Endometrial microvascular endothelial cells (primary cell): ENCODE data around the gene BABAM2. TPM values are rescaled to one million over a fixed set of nuclear protein-coding genes. Genes with fewer than 3 reads are reported as not detected.
"Not testable (repeated sequence)": the region's sequence is repeated elsewhere in the genome, so short reads cannot be mapped to it uniquely, and the experiment has no call there.

Source experiments
- in situ Hi-C: cut with HindIII; loops from 2 replicates; pipeline ENCODE4 v1.10.0; 2017; ENCODE audit warnings: low sequenced_read_pairs, low pct_unique_long_range_greater_than_20kb; ENCODE audit errors: inconsistent ontology term
- total RNA-seq: library from RNA; depleted of rRNA; stranded (reverse); fragments of >200 nt; gene quantifications from one replicate; pipeline ENCODE4 v1.2.3, GENCODE V29; 2015; ENCODE audit errors: inconsistent ontology term

BABAM2 gene
- total RNA-seq, 1 donor from 2014 or later: 24.8 TPM

DNA sequence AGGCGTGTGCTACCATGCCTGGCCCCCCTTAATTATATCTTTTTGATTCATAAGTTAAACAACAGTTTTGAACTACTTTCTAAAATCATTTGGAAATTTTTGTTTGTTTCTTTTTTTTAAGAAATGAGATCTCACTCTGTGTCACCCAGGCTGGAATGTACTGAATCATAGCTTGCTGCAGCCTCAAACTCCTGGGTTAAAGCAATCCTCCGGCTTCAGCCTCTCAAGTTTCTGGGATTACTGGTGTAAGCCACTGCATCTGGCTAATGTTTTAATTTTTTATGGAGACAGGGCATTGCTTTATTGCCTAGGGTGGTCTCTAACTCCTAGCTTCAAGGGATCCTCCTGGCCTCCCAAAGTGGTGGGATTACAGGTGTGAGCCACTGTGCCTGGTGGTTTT lies 71.5 kb downstream of the BABAM2 start:
- in situ Hi-C loops: no loop called here

- in situ Hi-C loops: no loop called here
These were observed 72.9 kb downstream of the BABAM2 start for GRCh38 chr2:27963472-27963871.

GRCh38 chr2:27964067-27964466 lies 73.5 kb downstream of the BABAM2 start:
- in situ Hi-C loops: no loop called here

GRCh38 chr2:27965841-27966240 lies 75.3 kb downstream of the BABAM2 start:
- in situ Hi-C loops: no loop called here

DNA sequence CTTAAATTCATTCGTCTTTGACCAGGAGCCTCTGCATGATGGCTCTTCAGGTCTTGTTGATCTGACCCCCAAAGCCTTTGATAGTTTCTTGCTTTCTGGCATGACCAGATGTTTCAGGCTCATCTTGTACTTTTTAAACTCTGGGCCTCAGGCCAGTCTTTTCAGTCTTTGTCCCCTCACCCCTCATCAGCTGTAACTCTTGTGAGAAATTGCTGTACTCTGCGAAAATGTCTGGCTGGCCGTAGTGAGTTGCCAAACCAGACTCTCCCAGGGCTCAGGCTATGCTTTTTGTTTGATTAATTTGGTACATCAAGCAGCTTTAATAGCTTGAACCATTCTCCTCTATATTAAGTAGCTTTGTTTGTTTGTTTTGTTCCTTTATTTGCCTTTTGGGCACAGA lies 75.9 kb downstream of the BABAM2 start:
- in situ Hi-C loops: no loop called here

GRCh38 chr2:27967076-27967475 lies 76.5 kb downstream of the BABAM2 start:
- in situ Hi-C loops: no loop called here

DNA sequence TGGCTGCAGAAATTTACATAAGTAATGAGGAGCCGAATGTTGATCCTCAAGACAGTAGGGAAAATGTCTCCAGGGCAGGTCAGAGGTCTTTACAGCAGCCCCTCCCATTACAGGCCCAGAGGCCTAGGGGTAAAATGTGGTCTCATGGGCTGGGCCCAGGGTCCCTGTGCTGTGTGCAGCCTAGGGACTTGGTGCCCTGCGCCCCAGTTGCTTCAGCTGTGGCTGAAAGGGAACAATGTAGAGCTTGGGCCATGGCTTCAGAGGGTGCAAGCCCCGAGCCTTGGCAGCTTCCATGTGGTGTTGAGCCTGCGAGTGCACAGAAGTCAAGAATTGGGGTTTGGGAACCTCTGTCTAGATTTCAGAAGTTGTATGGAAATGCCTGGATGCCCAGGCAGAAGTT lies 77.5 kb downstream of the BABAM2 start:
- in situ Hi-C loops: not testable (repeated sequence)

GRCh38 chr2:27968957-27969356 lies 78.4 kb downstream of the BABAM2 start:
- in situ Hi-C loops: not testable (repeated sequence)

DNA sequence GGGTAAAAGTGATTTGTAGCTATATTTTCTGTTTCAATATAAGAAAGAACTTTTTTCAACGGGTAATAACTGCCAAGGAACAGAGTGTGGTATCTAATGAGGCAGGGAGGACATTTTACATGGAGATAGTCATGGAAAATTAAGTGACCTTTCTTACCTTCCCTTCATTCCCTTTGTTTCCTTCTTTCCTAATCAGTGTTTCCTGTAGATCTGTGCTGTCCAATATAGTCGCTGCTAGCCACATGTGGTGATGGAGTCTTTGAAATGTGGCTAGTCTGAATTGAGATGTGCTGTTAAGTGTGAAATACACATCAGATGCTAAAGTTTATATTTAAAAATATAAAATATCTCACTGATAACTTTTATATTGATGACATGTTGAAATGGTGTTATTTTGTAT lies 81.8 kb downstream of the BABAM2 start:
- in situ Hi-C loops: no loop called here

DNA sequence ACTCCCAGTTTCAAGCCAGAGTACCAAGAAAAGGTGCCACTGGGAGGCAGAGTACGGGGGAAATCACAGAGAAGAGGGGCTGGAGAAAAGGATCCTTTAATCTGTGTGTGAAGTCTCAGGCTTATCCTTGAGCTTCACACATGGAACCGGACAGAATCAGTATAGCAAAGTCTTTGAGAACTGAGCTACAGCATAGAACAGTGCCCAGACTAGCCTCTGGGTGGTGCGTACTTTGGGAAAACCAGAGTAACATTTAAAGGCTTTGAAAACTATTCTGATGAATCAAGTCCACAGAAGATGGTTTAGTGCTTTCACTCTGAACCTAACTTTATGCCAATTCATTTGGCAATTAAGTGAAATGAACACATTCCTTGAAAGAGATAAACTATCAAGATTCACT lies 83.1 kb downstream of the BABAM2 start:
- in situ Hi-C loops: no loop called here

DNA sequence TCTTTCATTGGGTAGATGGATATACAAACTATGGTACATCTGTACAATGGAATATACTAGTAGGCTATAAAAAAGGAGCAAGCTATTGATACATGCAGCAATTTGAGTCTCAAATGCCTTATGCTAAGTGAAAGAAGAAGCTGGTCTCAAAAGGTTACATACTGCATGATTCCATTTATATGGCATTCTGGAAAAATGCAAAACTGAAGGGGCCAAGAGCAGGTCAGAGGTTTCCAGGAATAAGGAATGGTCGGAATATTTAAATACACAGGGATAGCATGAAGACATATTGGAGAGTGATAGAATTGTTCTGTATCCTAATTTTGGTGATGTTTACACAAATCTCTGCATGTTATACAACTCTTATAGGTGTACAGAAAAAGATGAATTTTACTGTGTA lies 85.8 kb downstream of the BABAM2 start:
- in situ Hi-C loops: no loop called here

GRCh38 chr2:27977731-27978312 lies 87.3 kb downstream of the BABAM2 start:
- in situ Hi-C loops: no loop called here

GRCh38 chr2:27978761-27979160 lies 88.2 kb downstream of the BABAM2 start:
- in situ Hi-C loops: not testable (repeated sequence)

DNA sequence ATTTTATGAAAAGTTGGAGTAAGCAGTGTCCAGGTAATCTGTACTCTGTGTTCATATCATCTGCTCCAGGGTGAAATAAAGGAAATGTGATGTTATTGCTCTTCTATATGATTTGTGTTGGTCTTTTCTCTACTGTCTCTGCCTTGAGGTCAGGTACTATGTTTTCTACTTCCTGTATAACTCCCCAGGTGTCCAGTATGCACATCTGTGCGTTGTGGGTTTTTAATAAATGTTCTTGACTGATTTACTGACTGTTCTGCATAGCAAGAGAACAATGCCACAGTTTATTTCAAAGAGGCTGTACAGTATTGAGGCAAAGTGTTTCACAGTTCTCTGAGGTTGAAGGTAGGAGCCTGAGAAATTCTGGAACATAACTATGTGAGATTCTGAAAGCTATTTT lies 89.7 kb downstream of the BABAM2 start:
- in situ Hi-C loops: no loop called here

DNA sequence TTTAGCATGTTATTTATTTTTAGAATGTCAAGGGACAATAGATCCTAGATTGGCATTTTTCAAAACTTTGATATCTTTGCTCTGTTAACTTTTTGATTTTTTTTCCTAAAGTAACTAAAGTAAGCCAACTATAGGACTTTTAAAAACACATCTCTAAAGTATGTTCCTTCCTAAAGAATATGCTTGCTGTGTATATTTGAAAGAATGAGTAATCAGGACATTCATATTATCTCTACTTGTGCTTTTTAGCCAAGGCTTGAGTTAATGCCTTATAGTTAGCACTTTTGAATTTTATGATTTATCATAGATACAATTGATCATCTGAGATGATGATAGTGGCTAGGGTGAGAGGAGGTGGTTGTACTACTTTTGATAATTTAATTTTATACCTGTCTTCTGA lies 93.6 kb downstream of the BABAM2 start:
- in situ Hi-C loops: no loop called here

DNA sequence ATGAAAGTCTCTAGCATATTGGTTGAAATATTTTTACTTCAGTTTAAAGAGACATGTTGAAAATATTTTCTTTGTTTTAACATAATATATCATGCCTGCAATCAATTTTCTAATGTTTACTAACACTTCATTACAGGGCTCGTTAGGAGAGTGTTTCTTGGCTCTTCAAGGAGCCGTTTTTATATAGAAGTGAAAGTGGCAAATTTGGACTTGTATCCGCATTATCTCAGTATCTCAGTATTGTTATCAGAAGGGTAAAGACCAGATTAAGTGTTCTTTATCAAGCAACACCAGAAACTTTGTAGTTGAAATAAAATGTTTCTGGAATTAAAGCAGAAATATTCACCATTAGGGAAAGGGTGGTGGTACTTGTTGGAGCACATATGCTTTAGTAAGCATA lies 97.8 kb downstream of the BABAM2 start:
- in situ Hi-C loops: no loop called here

DNA sequence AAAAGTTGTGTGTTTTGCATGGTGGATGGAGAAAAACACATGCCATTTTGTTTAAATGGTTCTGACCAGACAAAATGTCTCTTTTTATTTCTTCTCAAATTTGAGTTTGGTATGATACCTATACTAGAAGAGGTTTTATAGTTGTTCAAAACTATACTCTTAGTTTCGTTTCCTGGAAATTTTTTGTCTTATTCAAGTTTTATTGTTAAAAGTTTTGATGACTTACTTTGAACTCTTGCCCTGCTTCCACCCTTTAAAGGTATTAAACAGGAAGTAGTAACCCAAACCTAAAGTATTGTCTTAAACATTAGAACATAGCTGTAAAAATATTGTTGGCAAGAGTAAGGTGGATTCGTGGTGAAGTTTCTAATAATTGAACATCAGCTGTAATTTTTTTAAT lies 98.2 kb downstream of the BABAM2 start:
- in situ Hi-C loops: no loop called here

DNA sequence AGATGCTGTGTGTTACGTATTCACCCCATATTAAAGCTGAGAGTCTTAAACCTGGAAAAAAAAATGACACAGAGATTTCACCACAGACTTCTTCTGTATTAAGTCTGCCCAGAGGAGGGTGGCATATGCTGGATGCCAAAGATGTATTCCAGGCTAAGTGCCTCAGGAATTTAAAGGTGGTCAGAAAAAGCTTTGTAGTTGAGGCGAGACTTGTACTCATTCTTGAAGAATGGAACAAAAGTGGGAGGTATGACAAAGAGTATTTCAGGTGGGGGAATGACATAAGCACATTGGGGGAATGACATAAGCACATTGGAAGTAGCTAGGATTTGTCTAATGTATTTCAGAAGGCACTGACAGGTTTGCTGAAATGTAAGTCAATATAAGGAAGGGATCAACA lies 98.6 kb downstream of the BABAM2 start:
- in situ Hi-C loops: no loop called here

GRCh38 chr2:27990030-27990590 lies 99.6 kb downstream of the BABAM2 start:
- in situ Hi-C loops: no loop called here

GRCh38 chr2:27991146-27991545 lies 100.6 kb downstream of the BABAM2 start:
- in situ Hi-C loops: no loop called here

- in situ Hi-C loops: no loop called here
These were observed 102.4 kb downstream of the BABAM2 start for GRCh38 chr2:27992787-27993401.
